GM20000 (cell line): ENCODE data around the gene CBX8.
"Not testable (repeated sequence)": the region's sequence is repeated elsewhere in the genome, so short reads cannot be mapped to it uniquely, and the experiment has no call there.

ENCODE experiments used
- DNase-seq: peaks from one replicate; pipeline ENCODE4 v3.0.0; 2012; ENCODE audit warnings: low spot score
- CTCF ChIP-seq: IDR thresholded peaks from 2 replicates; pipeline ENCODE4 v1.5.1; 2012; ENCODE audit warnings: mild to moderate bottlenecking, control low read depth; ENCODE audit errors: extremely low read depth, missing control alignments

Gene CBX8

GRCh38 chr17:79760197-79760906 is 36.5 kb downstream of the CBX8 start:
- DNase-seq = no peak
- no peak for TF ChIP-seq CTCF

- no peak for DNase-seq
- no peak for TF ChIP-seq CTCF
These were observed 38.6 kb downstream of the CBX8 start for GRCh38 chr17:79758271-79758670.

- no peak for TF ChIP-seq CTCF
- no peak for DNase-seq
These were observed 39.6 kb downstream of the CBX8 start for GRCh38 chr17:79757140-79757745.

GRCh38 chr17:79755591-79755990 is 41.3 kb downstream of the CBX8 start:
- TF ChIP-seq CTCF = no peak
- DNase-seq = no peak

GRCh38 chr17:79754903-79755302 is 42.0 kb downstream of the CBX8 start:
- DNase-seq = not testable (repeated sequence)

GRCh38 chr17:79754370-79754769 is 42.5 kb downstream of the CBX8 start:
- TF ChIP-seq CTCF = no peak
- no peak for DNase-seq

GRCh38 chr17:79752175-79752574 is 44.7 kb downstream of the CBX8 start:
- TF ChIP-seq CTCF = no peak

More at GRCh38 chr17:79752175-79752574, 44.7 kb downstream of the CBX8 start:
- DNase-seq = no peak
